ENCODE results near the gene STMN3. TPM values are rescaled to one million over a fixed set of nuclear protein-coding genes. Genes with fewer than 3 reads are reported as not detected.

Gene STMN3
- total RNA-seq, 4 donors from 2014 or later = 0.51 to 1.9 (median 0.88) TPM

- peak overlapping the region; percentile 91 to 96 (median 92) for H3K27ac ChIP-seq
- H3K27me3 ChIP-seq = peaks cover 4 to 7% (median 4%) of the 10 kb centered on the region in 3 donors
- peak overlapping the region; percentile 78 to 94 (median 89) for H3K4me3 ChIP-seq
- peaks cover 22 to 33% of the 10 kb centered on the region in 2 donors for H3K4me1 ChIP-seq
- DNase-seq (no peak), ATAC-seq (peak; percentile 3 to 5)
- intact Hi-C loops (cut with DNase I; ENCODE audit: low total_unique reads) = no loop called here
- no peak for TF ChIP-seq CTCF (IDR thresholded peaks at IDR 0.05 in 4 of 5, conservative IDR thresholded peaks at IDR 0.05 in 1 of 5)
- no peak for TF ChIP-seq POLR2A (IDR thresholded peaks at IDR 0.05)
- no peaks in the 10 kb centered on the region for H3K9me3 ChIP-seq
- peaks cover 0 to 14% of the 10 kb centered on the region in 2 donors for H3K36me3 ChIP-seq
- in situ Hi-C loops (cut with MboI; ENCODE audit: low sequenced_read_pairs in 4 of 4) = loop anchor here in 1 of 4 donors (10.0 kb wide), 1 partner anchor 57 kb away; no protein-coding TSS in a partner anchor
Observed at GRCh38 chr20:63657260-63657936, 4.2 kb upstream of the STMN3 start.

- intact Hi-C loops (cut with DNase I; ENCODE audit: low total_unique reads) (no loop called here), in situ Hi-C loops (cut with MboI; ENCODE audit: low sequenced_read_pairs in 4 of 4) (loop anchor here in 1 of 4 donors (10.0 kb wide), 1 partner anchor 58 kb away; no protein-coding TSS in a partner anchor)
- peaks cover 0 to 12% of the 10 kb centered on the region in 2 donors for H3K36me3 ChIP-seq
- no peak for TF ChIP-seq CTCF (IDR thresholded peaks at IDR 0.05 in 4 of 5, conservative IDR thresholded peaks at IDR 0.05 in 1 of 5)
- no peak for TF ChIP-seq POLR2A (IDR thresholded peaks at IDR 0.05)
- H3K9me3 ChIP-seq = no peaks in the 10 kb centered on the region
- H3K4me3 ChIP-seq = no peak overlapping the region
- ATAC-seq = no peak
- peak overlapping the region in 1 of 4 donors; percentile 96 for H3K27ac ChIP-seq
- DNase-seq = no peak
- H3K4me1 ChIP-seq = peaks cover 22 to 33% of the 10 kb centered on the region in 2 donors
- peaks cover 13 to 15% (median 13%) of the 10 kb centered on the region in 3 donors for H3K27me3 ChIP-seq
Observed at GRCh38 chr20:63656451-63656850, 3.2 kb upstream of the STMN3 start.

GRCh38 chr20:63655249-63655648, 2.0 kb upstream of the STMN3 start:
- H3K4me1 ChIP-seq = peaks cover 22 to 33% of the 10 kb centered on the region in 2 donors
- TF ChIP-seq CTCF (IDR thresholded peaks at IDR 0.05 in 4 of 5, conservative IDR thresholded peaks at IDR 0.05 in 1 of 5) (no peak), POLR2A (IDR thresholded peaks at IDR 0.05) (no peak)

GRCh38 chr20:63653974-63654668, 897 bp upstream of the STMN3 start:
- DNase-seq = no peak
- Histone ChIP-seq H3K9me3 (no peaks in the 10 kb centered on the region), H3K4me3 (peak overlapping the region in 2 of 4 donors; percentile 42 to 48), H3K36me3 (no peaks in the 10 kb centered on the region), H3K27ac (peak overlapping the region in 1 of 4 donors; percentile 25), H3K27me3 (peaks cover 15 to 21% (median 18%) of the 10 kb centered on the region in 3 donors), H3K4me1 (peaks cover 18 to 27% of the 10 kb centered on the region in 2 donors)
- intact Hi-C loops (cut with DNase I; ENCODE audit: low total_unique reads) = no loop called here
- in situ Hi-C loops (cut with MboI; ENCODE audit: low sequenced_read_pairs in 4 of 4) = loop anchor here in 1 of 4 donors (10.0 kb wide), 1 partner anchor 61 kb away; no protein-coding TSS in a partner anchor
- ATAC-seq = no peak
- TF ChIP-seq CTCF (IDR thresholded peaks at IDR 0.05 in 4 of 5, conservative IDR thresholded peaks at IDR 0.05 in 1 of 5) = no peak
- no peak for TF ChIP-seq POLR2A (IDR thresholded peaks at IDR 0.05)

More at GRCh38 chr20:63655249-63655648, 2.0 kb upstream of the STMN3 start:
- Histone ChIP-seq H3K36me3 (peaks cover 0 to 5% of the 10 kb centered on the region in 2 donors), H3K27me3 (peaks cover 15 to 21% (median 18%) of the 10 kb centered on the region in 3 donors), H3K9me3 (no peaks in the 10 kb centered on the region), H3K4me3 (no peak overlapping the region), H3K27ac (no peak overlapping the region)
- DNase-seq = no peak
- no peak for ATAC-seq
- intact Hi-C loops (cut with DNase I; ENCODE audit: low total_unique reads) (no loop called here), in situ Hi-C loops (cut with MboI; ENCODE audit: low sequenced_read_pairs in 4 of 4) (loop anchor here in 1 of 4 donors (10.0 kb wide), 1 partner anchor 60 kb away; no protein-coding TSS in a partner anchor)

All from gastrocnemius medialis (tissue), 4 donors.